Activated CD8-positive, alpha-beta memory T cell treated with anti-CD3 and anti-CD28 coated beads, Interleukin-2, amount 10 ng/mL, durations not matched to agents 7 days and 5 days (primary cell): Measurements from ENCODE around the gene PRPF19. TPM values are rescaled to one million over a fixed set of nuclear protein-coding genes. Genes with fewer than 3 reads are reported as not detected.
A peak's percentile ranks its signal among the peaks of the same experiment; 100 is the strongest.

Source experiments
- ATAC-seq: fragments of 150-1000 bp; cut with Tn5 transposase; one replicate; pipeline ENCODE4 v1.10.0; 2021; ENCODE audit warnings: moderate library complexity
- CTCF ChIA-PET: fragments of 350-600 bp; sonication (Branson Sonifier 250); formaldehyde crosslinking; loops from one replicate; lab custom pipeline; 2021; ENCODE audit warnings: antibody characterized with exemption; lab: Charles Lee
- DNase-seq: peaks from one replicate; pipeline ENCODE4 v3.0.0-alpha.2; 2020
- H3K27ac Mint-ChIP-seq: one replicate; pipeline ENCODE4 v1.8.0; 2021; ENCODE audit warnings: mild to moderate bottlenecking, mixed read lengths
- H3K27me3 Mint-ChIP-seq: one replicate; pipeline ENCODE4 v1.8.0; 2021; ENCODE audit warnings: mixed read lengths
- H3K36me3 Mint-ChIP-seq: one replicate; pipeline ENCODE4 v1.8.0; 2021; ENCODE audit warnings: mild to moderate bottlenecking, mixed read lengths
- H3K4me1 Mint-ChIP-seq: one replicate; pipeline ENCODE4 v1.8.0; 2021; ENCODE audit warnings: mixed read lengths
- H3K4me3 Mint-ChIP-seq: one replicate; pipeline ENCODE4 v1.8.0; 2021; ENCODE audit warnings: mild to moderate bottlenecking, moderate library complexity, mixed read lengths
- H3K9me3 Mint-ChIP-seq: one replicate; pipeline ENCODE4 v1.8.0; 2022; ENCODE audit warnings: low read depth, mixed read lengths
- total RNA-seq, 2 experiments: library from RNA; stranded (reverse); gene quantifications; one replicate each; pipeline ENCODE4 v1.2.3, GENCODE V29; 2021

Gene PRPF19
- total RNA-seq, 2 experiments from 2014 or later: 125 to 144 TPM

DNA sequence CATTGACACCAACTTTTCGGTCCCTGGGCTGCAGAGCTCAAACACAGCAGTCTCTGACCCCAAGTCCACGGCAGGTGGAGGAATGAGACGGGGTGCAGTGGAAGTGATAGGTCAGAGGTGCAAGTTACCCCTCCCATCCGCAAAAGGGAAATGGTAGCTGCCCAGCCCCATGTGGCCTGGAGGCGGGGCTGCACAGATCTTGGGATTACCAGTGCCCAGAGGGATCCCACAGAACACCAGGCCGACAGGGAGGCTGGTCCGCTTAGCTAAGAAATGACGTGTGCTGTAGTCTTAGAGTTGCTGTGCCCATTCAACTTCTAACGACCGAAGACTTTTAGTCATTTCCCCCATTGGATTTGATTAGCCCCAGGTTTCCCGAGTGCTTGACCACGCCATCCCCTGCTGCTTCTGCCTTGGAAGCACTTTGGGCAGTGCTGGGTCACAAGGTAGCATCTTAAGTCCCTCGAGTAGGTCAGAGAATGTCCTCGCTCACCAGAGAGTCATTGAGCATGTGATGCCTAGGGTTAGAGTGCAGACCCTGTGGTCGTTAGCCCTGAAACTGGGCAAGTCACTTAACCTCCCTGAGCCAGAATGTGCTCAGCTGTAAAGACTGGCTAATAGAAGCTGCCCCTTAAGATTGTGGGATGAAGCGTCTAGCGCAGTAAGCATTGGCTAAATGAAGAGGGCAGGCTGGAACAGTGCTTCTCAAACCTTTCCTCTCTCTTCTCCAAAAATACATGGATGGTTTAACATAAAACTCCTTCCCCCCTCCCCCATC, 54.9 kb downstream of the PRPF19 start:
- Mint-ChIP-seq H3K27me3 (peaks cover 5% of the 10 kb centered on the region), H3K9me3 (no peaks in the 10 kb centered on the region), H3K27ac (no peak overlapping the region), H3K36me3 (peaks cover 12% of the 10 kb centered on the region), H3K4me3 (no peak overlapping the region), H3K4me1 (peaks cover 11% of the 10 kb centered on the region)
- no peak for ATAC-seq
- CTCF ChIA-PET: interaction anchor here (0.9 to 3.4 kb wide), 3 partner anchors 9 to 20 kb away, joined by 3 to 20 read pairs (median 5); partner anchors contain the start of gene CCDC86
- DNase-seq: no peak

DNA sequence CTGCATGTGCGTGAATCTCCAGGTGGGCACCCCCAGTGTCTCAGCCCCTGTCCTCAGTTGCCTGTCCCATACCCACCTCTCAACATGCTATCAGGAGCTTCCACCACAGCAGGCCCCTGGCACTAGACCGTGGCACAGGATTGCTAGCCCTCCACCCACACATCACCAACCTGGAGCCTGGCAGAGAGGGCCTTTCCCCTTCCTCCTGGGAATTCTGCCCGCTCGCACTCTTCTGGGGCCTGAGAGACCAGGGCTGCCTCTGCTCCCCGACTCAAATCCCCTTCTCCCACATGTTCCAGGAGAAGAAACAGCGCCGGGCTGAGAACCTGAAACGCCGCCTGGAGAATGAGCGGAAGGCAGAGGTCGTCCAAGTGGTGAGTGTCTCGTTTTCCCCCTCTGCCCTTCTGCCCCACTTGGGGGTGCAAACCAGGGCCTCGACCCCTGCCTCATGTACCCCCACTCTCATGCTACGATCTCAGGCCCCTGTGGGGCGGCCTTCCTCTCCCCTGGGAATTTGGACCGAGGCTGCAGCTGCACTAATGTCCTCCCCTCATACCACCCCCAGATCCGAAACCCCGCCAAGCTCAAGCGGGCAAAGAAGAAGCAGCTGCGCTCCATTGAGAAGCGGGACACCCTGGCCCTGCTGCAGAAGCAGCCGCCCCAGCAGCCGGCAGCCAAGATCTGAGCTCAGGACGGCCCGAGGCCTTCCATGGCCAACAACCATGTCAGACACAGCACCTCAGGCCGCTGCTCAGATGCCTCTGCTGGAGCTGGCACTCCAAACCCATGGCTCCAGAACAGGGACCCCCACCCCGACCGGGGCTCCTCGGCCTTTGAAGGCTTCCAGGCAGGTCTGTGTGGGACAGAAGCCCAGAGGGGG, 56.5 kb downstream of the PRPF19 start:
- Mint-ChIP-seq H3K27me3 (no peaks in the 10 kb centered on the region), H3K4me1 (peaks cover 7% of the 10 kb centered on the region), H3K9me3 (no peaks in the 10 kb centered on the region), H3K27ac (peak overlapping the region; percentile 11), H3K4me3 (no peak overlapping the region), H3K36me3 (peaks cover 13% of the 10 kb centered on the region)
- DNase-seq (no peak), ATAC-seq (no peak)
- CTCF ChIA-PET: interaction anchor here (1.7 to 3.4 kb wide), 2 partner anchors 19 to 21 kb away, joined by 5 to 20 read pairs; no protein-coding TSS in a partner anchor

DNA sequence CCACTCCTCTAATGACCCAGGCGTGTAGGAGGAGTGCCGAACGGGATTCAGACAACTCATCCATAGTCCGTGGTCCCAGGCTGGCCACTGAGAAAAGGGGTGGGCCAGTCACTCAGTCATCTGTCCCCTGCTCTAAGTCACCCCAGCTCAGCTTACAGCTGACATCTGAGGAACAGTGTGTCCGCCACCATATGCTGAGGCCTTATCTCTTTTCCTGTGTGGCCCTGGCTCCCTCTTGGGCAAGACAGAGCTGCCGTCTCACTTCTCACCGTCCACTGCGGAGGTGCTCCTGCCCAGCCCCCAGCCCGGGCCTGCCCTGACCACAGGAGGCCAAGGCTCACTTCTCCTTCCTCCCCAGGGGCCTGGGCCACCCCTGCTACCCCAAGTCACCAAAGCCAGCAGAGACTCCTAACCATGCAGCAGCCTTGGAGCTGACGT, 57.7 kb downstream of the PRPF19 start:
- no peak for ATAC-seq

DNA sequence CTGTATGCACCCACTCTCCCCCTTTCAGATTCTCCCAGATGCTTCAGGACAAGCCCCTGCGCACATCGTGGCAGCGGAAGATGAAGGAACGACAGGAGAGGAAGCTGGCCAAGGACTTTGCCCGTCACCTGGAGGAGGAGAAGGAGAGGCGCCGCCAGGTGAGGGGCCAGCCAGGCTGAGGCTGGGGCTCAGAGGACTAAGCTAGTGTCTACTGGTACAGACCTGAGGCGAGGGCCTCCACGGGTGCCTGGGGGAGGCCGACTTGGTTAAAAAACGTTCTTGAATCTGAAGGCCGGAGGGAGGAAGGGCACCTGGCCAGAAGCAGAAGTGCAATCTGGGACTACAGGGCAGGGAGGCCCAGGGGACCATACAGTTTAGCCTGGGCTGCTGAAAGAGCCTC, 58.5 kb downstream of the PRPF19 start:
- H3K4me3 Mint-ChIP-seq: no peak overlapping the region
- no peak overlapping the region for H3K27ac Mint-ChIP-seq
- no peaks in the 10 kb centered on the region for H3K27me3 Mint-ChIP-seq
- no peak for DNase-seq
- peaks cover 12% of the 10 kb centered on the region for H3K36me3 Mint-ChIP-seq
- no peak for ATAC-seq
- H3K4me1 Mint-ChIP-seq: peaks cover 24% of the 10 kb centered on the region
- CTCF ChIA-PET: no interaction called here
- no peaks in the 10 kb centered on the region for H3K9me3 Mint-ChIP-seq

More for the DNA sequence above, 57.7 kb downstream of the PRPF19 start:
- no peak for DNase-seq
- H3K36me3 Mint-ChIP-seq: peaks cover 16% of the 10 kb centered on the region
- no peak overlapping the region for H3K27ac Mint-ChIP-seq
- no peaks in the 10 kb centered on the region for H3K27me3 Mint-ChIP-seq
- H3K4me3 Mint-ChIP-seq: no peak overlapping the region
- CTCF ChIA-PET: interaction anchor here (3.4 kb wide), 1 partner anchor 17 kb away, joined by 20 read pairs; no protein-coding TSS in a partner anchor
- no peaks in the 10 kb centered on the region for H3K9me3 Mint-ChIP-seq
- peaks cover 18% of the 10 kb centered on the region for H3K4me1 Mint-ChIP-seq

DNA sequence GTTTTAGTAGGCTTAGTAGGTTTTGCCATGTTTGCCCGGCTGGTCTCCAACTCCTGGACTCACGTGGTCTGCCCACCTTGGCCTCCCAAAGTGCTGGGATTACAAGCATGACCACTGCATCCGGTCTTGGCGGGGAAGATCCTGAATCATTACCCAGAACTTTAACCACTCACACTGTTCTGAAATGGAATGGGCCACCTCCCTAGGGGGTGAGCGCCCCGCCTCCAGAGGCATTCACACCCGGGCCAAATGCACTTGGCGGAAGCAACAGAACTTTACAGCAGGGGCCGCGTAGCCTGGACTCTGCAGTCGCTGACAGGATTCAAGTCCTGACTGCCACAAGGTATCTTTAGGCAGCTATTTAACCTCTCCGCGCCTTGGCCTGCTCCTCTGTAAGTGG, 59.1 kb downstream of the PRPF19 start:
- ATAC-seq: no peak
- peaks cover 12% of the 10 kb centered on the region for H3K36me3 Mint-ChIP-seq
- peaks cover 24% of the 10 kb centered on the region for H3K4me1 Mint-ChIP-seq
- CTCF ChIA-PET: interaction anchor here (1.3 to 2.3 kb wide), 4 partner anchors 16 to 52 kb away, joined by 3 to 20 read pairs (median 8); partner anchors contain the start of gene ZP1
- no peaks in the 10 kb centered on the region for H3K27me3 Mint-ChIP-seq
- no peaks in the 10 kb centered on the region for H3K9me3 Mint-ChIP-seq
- no peak overlapping the region for H3K4me3 Mint-ChIP-seq
- no peak overlapping the region for H3K27ac Mint-ChIP-seq
- no peak for DNase-seq

DNA sequence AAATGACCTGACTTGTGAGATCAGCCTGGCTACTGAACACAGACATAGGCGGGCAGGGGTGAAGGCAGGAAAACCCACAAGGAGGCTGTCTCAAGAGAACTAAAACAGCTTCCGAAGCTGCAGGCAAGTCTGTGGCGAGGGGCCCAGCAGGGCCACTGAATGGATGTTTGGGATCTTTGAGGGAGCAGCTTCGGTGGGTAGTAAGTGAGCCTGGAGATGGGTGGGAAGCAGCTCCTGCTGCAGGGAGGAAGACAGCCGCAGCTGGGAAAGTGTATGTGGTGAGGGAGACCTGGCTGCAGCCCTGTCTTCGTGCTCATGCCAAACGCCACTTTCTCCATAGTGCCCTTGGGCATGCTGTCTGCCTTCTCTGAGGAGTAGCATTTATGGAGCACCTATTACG, 61.0 kb downstream of the PRPF19 start:
- H3K27me3 Mint-ChIP-seq: no peaks in the 10 kb centered on the region
- no peaks in the 10 kb centered on the region for H3K9me3 Mint-ChIP-seq
- DNase-seq: no peak
- H3K36me3 Mint-ChIP-seq: peaks cover 6% of the 10 kb centered on the region
- CTCF ChIA-PET: interaction anchor here (1.1 to 2.3 kb wide), 2 partner anchors 8 to 14 kb away, joined by 5 to 20 read pairs; no protein-coding TSS in a partner anchor
- H3K4me1 Mint-ChIP-seq: peaks cover 32% of the 10 kb centered on the region
- no peak overlapping the region for H3K4me3 Mint-ChIP-seq
- no peak for ATAC-seq
- peak overlapping the region; percentile 10 for H3K27ac Mint-ChIP-seq

DNA sequence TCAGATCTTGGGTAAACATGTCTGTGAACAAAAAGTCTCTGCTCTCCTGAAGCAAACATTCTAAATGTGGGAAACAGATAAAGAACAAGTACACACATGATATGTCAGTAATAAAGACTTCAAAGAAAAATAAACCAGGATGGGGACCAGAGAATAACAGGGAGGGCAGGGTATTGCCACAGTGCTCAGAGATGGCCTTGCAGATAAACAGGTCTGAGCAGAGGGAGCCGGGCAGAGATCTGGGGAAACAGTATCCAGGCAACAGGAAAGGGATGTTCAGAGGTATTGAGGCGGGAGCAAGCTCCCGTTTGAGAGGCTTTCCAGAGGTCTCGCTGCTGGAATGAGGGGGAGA, 61.5 kb downstream of the PRPF19 start:
- H3K4me1 Mint-ChIP-seq: peaks cover 32% of the 10 kb centered on the region
- peaks cover 6% of the 10 kb centered on the region for H3K36me3 Mint-ChIP-seq
- H3K4me3 Mint-ChIP-seq: peak overlapping the region; percentile 84
- H3K27ac Mint-ChIP-seq: peak overlapping the region; percentile 10
- CTCF ChIA-PET: interaction anchor here (1.1 to 2.3 kb wide), 2 partner anchors 14 to 43 kb away, joined by 9 to 20 read pairs; no protein-coding TSS in a partner anchor
- ATAC-seq (no peak), DNase-seq (no peak)
- no peaks in the 10 kb centered on the region for H3K27me3 Mint-ChIP-seq
- H3K9me3 Mint-ChIP-seq: no peaks in the 10 kb centered on the region

DNA sequence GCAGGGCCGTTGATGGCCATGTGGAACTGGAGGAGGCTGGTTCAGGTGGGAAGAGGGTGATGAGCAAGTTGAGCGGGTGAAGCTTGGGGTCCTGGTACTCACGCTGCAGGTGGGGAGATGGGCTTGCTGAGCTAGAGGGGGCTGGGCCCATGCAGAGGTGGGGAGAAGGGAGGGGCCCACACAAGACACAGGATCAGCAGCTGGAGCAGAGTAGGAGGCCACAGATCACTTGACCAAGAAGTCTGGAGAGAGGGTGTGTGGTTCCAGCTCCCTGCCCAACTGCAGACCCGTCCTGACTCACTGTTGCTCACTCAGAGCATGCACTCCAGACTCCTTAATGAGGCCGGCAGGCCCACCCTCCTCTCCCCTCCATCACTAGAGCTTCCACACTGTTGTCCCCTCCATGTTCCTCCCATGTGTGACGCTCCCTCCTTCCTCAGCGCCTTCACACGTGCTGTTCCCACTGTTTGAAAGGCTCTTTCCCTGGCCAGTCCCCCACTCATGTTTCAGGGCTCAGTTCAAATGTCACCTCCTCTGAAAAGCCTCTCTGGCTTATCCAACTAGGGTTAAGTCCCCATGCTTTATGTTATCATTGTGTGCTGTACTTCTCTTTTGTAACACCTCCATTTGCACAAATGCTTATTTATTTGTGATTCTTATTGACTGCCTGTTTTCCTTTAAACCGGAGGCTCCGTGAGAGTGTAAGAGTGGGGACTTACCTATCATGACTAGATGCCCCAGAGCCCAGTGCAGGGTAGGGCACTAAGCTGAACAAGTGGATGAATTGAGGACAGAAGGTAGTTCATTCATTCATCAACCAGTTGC, 62.1 kb downstream of the PRPF19 start:
- H3K27ac Mint-ChIP-seq: peak overlapping the region; percentile 72
- H3K4me3 Mint-ChIP-seq: peak overlapping the region; percentile 84
- H3K9me3 Mint-ChIP-seq: no peaks in the 10 kb centered on the region
- DNase-seq: no peak
- H3K36me3 Mint-ChIP-seq: peaks cover 6% of the 10 kb centered on the region
- no peak for ATAC-seq
- H3K27me3 Mint-ChIP-seq: no peaks in the 10 kb centered on the region
- CTCF ChIA-PET: interaction anchor here (0.6 to 1.8 kb wide), 5 partner anchors 12 to 68 kb away, joined by 3 to 11 read pairs (median 6); no protein-coding TSS in a partner anchor
- H3K4me1 Mint-ChIP-seq: peaks cover 34% of the 10 kb centered on the region

DNA sequence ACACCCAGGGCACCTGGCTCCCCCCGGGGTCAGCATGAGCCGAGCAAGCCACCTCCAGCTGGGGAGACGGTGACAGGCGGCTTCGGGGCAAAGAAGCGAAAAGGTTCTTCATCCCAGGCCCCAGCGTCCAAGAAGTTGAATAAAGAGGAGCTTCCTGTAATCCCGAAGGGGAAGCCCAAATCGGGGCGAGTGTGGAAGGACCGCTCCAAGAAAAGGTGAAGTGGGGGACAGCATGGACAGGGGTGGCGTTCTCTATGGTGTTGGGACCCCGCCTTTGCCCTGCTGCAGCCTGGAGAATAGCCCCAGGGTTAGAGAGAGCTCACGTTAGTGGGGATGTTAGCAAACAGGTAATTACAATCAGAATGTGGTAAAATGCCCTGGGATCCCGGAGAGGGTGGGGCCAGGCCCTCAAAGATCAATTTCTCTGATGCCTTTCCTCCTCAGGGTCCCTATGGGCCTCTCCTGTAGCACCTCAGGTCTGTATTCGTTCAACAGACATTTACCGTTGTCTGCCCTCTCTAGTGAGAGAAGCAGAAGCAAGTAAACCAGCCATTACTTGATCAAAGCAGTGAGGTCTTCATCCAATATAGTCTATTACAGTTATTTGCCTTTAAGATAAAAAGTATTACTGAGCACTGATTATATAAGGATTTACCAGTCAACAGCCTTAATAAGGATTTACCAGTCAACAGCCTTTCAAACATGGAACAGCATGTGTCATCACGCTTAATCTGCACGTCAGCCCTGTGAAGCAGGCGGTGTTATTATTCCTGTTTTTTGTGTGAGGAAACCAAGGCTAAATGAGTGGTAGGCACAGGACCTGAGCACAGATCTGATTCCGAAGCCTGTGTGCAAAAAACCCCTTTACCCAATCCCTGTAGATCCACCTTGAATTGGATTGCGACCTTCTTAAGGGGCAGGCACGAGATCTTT, 63.5 kb downstream of the PRPF19 start:
- peaks cover 35% of the 10 kb centered on the region for H3K4me1 Mint-ChIP-seq
- no peak for DNase-seq
- CTCF ChIA-PET: interaction anchor here (0.6 to 1.8 kb wide), 8 partner anchors 8 to 69 kb away, joined by 3 to 11 read pairs (median 4); no protein-coding TSS in a partner anchor

DNA sequence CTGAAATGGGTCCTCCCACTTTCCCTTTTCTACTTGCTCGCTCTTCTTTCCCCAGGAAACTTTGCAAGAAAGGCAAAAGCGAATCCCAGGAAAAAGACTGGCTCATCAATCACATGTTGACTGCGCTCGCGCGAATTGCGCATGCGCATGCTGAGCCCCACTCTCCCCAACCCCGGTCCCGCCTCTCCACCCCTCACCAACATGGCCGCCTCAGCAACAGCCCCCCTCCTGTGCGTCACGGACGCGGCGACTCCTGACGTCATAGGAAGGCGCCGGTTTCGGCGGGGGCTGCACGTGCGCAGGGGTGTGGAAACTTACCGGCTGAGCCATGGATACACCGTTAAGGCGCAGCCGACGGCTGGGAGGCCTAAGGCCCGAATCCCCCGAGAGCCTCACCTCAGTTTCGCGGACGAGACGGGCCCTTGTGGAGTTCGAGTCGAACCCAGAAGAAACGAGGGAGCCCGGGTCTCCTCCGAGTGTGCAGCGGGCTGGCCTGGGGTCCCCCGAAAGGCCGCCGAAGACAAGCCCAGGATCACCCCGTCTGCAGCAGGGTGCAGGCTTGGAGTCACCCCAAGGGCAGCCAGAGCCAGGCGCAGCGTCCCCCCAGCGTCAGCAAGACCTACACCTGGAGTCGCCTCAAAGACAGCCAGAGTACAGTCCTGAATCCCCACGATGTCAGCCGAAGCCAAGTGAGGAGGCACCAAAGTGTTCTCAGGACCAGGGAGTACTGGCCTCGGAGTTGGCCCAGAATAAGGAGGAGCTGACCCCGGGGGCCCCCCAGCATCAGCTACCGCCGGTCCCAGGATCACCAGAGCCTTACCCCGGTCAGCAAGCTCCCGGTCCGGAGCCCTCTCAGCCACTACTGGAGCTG, 64.4 kb downstream of the PRPF19 start, which contains the start of gene CCDC86:
Gene CCDC86 (plus strand): TSS at position 317 of the 871 bp plus-strand sequence. CDS start 12 bp downstream, at position 329.
- Mint-ChIP-seq H3K27ac (peak within 1 kb of the TSS; percentile 84), H3K4me3 (peak within 1 kb of the TSS; percentile 84), H3K9me3 (no peaks in the 10 kb centered on the region), H3K36me3 (peaks cover 6% of the 10 kb centered on the region), H3K27me3 (no peaks in the 10 kb centered on the region), H3K4me1 (peaks cover 41% of the 10 kb centered on the region)
- DNase-seq (peak; percentile 98), ATAC-seq (peak; percentile 91)
- CTCF ChIA-PET: interaction anchor here (0.8 to 15.9 kb wide), 7 partner anchors 9 to 58 kb away, joined by 3 to 230 read pairs (median 8); partner anchors contain the start of gene PRPF19

More for the DNA sequence above, 63.5 kb downstream of the PRPF19 start:
- H3K27ac Mint-ChIP-seq: peak overlapping the region; percentile 84
- H3K9me3 Mint-ChIP-seq: no peaks in the 10 kb centered on the region
- peak overlapping the region; percentile 84 for H3K4me3 Mint-ChIP-seq
- no peaks in the 10 kb centered on the region for H3K27me3 Mint-ChIP-seq
- peaks cover 6% of the 10 kb centered on the region for H3K36me3 Mint-ChIP-seq
- no peak for ATAC-seq
